ENCODE data around the gene IBSP.

IBSP gene

DNA sequence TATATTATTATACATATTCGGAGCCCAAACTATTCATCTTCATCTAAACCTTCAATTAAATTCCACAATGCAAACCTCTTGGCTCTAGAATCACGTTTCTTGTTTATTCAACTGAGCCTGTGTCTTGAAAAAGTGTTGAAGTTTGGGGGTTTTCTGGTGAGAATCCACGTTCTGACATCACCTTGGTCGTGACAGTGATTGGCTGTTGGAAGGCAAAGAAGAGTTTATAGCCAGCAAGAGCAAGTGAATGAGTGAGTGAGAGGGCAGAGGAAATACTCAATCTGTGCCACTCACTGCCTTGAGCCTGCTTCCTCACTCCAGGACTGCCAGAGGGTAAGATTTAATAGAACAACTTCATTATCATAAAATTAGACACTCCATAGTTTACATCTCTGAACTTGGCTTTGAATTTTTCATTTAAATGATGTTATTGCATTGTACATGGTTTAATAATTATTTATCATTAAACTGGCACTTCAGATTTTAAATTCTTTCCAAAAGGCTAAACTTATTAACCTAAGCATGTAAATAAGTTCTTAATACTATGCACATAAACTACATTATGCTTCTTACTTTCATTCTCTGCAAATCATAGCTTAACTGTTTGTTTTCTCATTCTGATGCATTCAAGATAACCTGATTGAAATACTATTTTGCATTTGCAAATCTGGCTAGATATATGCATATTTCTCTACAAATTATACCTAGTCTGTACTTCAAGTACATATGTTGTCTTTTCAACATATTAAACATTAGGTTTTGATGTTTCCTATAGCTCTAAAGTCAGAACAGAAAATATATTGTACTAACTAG lies at the start of gene IBSP:
Gene IBSP (plus strand): TSS at position 254 of the 813 bp plus-strand sequence. CDS start 2,808 bp downstream, outside the sequence.
- no peak for DNase-seq (ENCODE audit: low spot score)

DNA sequence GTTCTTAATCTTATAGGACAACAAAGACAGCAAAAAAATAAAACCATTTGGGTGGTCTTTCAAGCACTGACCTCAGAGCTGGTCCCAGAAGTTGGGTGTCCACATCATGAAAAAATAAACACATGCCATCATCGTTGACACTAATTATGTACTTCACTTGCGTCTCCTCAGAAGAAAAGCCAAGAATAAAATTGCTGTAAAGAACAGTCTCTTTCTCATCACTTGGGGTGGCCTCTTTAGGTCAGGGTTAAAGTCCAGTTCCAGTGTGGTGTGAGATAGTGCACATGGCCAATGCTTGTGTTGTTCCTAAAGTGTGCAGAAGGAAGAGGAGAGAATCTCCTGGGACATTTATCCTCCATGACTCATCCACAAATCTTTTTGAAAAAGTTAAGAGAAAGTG lies 49.5 kb upstream of the IBSP start:
- no peak for DNase-seq (ENCODE audit: low spot score)

- no peak for DNase-seq (ENCODE audit: low spot score)
Measured at GRCh38 chr4:87758270-87758669, 41.1 kb upstream of the IBSP start.

DNA sequence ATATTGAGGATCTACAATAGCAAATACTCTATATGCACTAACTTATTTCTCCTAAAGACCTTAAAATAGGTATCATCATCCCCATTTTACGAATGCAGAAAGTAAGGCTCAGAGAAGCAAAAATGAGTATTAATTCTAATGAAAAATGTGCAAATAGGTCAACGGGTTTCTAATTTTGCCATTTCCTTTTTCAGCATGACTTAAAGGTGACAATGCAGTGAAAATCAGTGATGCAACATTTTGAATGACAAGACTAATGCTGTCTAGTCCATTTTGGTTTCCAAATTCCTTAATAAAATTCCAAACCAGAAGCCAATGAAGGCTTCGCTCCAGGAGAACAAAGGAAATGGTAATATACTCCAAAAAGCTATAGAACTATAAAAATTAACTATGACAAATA lies 37.0 kb upstream of the IBSP start:
- no peak for DNase-seq (ENCODE audit: low spot score)

DNA sequence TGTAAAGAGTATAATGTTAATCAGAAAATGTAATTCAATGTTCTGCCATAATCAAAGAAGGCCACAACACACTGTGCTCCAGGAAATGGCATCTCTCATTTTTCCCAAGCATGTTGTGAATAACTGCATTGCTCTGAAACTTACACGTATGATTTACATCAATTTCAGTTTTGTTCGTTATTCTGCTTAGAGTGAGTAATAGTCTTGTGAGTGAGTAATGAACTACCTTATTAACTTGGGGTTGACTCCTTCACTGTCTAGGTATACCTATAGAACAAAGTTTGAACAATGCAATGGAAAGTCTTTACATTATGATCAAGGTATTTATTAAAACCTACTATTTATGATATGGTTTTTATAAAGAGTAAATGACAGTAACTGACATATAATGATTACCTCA lies 17.8 kb upstream of the IBSP start:
- DNase-seq (ENCODE audit: low spot score), result no peak

DNA sequence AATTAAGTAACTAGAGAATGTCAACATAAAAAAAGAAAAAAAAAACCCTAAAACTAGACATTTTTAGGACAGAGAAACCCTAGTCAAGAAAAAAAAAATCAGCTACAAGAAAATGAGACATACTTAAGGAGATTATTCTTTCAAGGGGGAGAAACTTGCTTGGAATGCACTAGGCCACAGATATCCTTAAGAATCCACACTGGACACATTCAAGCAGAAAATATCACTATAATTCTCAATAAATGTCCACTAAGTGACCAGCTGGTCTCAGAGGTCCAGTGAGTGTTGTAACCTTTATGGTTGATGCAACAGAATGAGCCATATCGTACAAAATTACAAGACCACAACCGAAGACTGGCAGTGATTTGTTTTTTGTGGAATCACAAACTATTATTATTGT lies 15.6 kb upstream of the IBSP start:
- no peak for DNase-seq (ENCODE audit: low spot score)

DNA sequence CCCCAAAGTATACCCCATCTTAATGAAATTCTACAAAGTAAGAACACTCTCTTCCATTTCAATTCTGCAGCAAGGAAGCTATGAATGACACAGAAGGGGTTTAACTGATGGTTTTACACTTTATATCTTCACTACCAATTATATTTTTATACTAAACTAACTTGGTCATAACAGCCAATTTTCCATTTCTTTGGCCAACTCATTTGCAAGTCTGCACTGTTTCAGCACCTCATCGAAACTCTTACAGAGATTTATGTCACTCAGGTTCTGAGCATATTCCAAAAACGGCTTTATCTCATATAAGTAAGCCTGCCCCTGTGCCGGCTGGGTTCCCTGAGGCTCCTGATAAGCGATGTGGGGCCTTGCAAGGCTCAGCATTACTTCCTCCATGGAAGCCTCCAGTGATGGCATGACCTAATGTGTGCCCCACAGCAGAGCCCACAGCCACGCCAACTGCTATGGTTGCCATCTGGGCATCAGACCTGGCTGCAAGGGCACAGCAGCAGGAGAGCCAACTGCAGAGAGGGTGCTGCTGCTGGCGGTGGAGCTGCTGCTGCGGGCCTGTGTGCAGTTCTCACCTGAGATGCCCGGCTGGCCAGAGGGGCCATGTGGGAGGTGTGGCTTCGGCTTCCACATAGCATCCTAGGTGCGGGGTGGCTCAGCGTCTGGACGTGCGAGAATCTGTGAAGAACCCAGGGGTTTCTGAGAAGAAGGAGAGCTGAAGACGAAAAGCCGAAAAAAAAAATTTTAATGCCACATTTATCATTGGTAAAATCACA lies 13.4 kb upstream of the IBSP start:
- no peak for DNase-seq (ENCODE audit: low spot score)

DNA sequence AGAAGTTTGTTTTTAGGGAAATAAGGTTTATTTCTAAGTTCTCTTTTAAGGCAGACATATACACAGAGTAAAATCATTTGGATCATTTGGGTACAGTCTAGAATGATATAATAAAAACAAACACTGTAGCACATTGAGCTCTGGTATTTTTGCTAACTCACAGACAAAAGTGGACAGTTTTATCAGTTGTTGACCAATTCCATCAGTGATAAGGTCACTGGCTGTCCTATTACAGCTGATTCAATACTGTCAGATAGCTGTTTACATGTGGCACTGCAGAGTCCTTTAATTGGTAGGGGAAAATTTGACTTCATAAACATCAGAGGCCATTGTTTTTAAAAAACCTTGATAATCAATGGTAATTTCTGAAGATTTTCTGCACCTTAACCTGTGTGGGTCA lies 3.5 kb downstream of the IBSP start:
- no peak for DNase-seq (ENCODE audit: low spot score)

DNA sequence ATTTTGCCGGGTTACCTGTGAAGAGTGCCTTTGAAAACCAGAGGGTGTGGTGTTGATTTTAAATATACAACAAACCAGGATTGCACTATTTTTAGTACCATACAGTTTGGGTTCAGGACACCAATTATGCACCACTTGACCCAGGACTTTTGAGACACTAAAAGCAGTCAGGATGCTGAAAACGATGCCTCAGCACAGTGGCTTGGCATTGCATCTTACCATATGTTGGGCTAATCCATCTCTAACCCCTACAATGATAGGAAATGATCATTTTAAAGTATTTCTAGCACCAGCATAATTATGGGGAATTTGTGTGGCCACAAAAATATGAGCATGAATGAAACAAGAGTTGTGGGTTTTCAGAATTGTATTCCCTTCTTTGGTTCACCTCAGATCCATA lies 4.1 kb downstream of the IBSP start:
- no peak for DNase-seq (ENCODE audit: low spot score)

- DNase-seq (ENCODE audit: low spot score), result no peak
Measured at GRCh38 chr4:87804871-87805270, 5.5 kb downstream of the IBSP start.

DNA sequence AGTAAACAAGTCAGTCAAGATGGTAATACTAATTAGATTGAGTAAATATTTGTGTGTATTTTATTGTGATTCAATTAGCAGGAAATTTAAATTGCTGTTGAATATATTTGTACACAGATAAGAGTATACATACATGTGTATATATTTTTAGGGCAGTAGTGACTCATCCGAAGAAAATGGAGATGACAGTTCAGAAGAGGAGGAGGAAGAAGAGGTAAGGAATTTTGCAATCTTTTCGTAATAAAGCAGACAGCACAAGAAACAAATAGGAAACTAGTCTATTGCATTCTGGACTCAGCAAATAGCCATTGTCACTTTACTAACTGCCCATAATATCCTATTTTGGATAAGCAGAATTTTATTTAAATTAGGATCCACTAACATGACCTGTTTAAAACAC lies 6.6 kb downstream of the IBSP start:
- no peak for DNase-seq (ENCODE audit: low spot score)

GRCh38 chr4:87806520-87806919 lies 7.2 kb downstream of the IBSP start:
- DNase-seq (ENCODE audit: low spot score), result no peak

- DNase-seq (ENCODE audit: low spot score), result no peak
Measured at GRCh38 chr4:87807402-87807801, 8.0 kb downstream of the IBSP start.

GRCh38 chr4:87811977-87812376 lies 12.6 kb downstream of the IBSP start:
- no peak for DNase-seq (ENCODE audit: low spot score)

- no peak for DNase-seq (ENCODE audit: low spot score)
Measured at GRCh38 chr4:87819281-87819919, 20.0 kb downstream of the IBSP start.

- no peak for DNase-seq (ENCODE audit: low spot score)
Measured at GRCh38 chr4:87823200-87823599, 23.8 kb downstream of the IBSP start.

GRCh38 chr4:87823724-87824123 lies 24.4 kb downstream of the IBSP start:
- DNase-seq (ENCODE audit: low spot score), result no peak

DNA sequence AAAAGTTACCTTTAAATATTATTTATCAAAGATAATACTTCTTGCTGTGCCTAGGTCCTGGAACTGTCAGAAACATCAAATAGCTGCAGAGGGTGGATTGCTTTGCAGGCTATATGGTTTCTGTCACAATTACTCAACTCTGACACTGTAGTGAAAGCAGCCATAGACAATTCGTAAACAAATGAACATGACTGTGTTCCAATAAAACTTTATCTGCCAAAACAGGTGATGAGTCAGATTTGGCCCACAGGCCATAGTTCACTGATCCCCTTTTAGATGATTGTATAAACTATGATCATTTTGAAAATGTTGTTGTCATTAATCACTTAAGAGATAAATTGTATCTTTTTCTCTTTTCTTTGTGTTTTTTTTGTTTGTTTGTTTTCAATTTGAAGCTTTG lies 25.0 kb downstream of the IBSP start:
- DNase-seq (ENCODE audit: low spot score), result no peak

DNA sequence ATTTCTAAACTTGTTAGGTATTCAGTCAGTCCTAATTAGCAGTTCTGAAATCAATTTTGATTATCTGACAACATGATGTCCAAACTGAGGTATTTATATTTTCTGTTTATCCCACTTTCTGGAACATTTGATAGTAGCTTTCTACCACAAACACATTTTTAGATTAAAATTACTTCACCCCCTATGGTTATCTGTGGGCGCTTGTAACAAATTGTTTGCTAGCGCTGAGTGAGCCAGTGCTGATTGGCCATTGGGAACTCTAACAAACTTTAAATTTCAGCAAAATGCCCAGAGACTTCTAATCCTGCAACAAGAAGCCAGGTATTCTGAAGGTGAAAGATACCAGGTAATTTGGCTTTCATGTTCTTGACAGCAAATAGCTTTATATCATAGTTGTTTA lies 33.3 kb downstream of the IBSP start, which contains the start of gene MEPE:
Gene MEPE (plus strand): TSS at position 301 of the 400 bp plus-strand sequence. CDS start 1,746 bp downstream, outside the sequence.
- no peak for DNase-seq (ENCODE audit: low spot score)

DNA sequence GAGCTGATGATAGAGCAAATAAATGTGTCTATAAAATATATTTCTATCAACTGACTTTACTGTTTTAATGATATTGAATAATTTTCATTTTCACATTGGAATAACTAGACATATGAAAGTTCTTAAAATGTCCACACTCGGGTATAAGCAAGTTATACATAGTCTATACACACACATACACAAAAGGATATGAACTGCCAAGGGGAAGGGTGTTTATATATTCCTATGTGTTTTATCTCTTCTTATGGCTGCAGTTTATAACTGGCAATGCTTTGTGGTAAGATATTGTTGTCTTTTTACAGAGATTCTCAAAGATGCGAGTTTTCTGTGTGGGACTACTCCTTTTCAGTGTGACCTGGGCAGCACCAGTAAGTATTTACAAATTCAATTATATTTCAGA lies 35.0 kb downstream of the IBSP start:
- DNase-seq (ENCODE audit: low spot score), result no peak

DNA sequence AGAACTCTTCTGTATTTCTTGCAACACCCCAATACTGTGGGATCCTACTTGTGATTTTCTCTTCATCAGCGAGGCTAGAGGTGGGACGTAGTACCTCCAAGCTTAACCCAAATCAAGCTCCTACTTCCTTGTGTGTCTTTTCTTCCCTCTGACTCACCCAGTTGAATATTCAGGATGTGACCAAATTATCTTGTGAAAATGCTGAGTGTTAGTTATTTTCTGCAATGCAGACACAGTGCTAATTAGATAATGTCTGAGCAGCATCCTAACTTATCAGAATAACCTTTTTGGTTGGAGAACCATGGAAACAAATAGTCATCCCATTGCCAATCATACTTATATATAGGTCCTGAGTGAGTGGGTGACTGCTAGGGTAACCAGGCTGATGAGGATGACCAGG lies 35.8 kb downstream of the IBSP start:
- DNase-seq (ENCODE audit: low spot score), result no peak

- DNase-seq (ENCODE audit: low spot score), result no peak
Measured at GRCh38 chr4:87835743-87836142, 36.4 kb downstream of the IBSP start.

GRCh38 chr4:87838205-87838604 lies 38.9 kb downstream of the IBSP start:
- DNase-seq (ENCODE audit: low spot score), result no peak
